ENCODE measurements around the gene SPIC.
A peak's percentile ranks its signal among the peaks of the same experiment; 100 is the strongest.

The SPIC gene

GRCh38 chr12:101441461-101442224 lies 33.5 kb upstream of the SPIC start:
- Histone ChIP-seq H3K27ac (peak overlapping the region; percentile 39; the same call in 1 of the 2 replicates), H3K4me2 (peak overlapping the region; percentile 23; the same call in 1 of the 2 replicates), H4K20me1 (ENCODE audit: insufficient read depth) (no peaks in the 10 kb centered on the region), H3K9ac (no peak overlapping the region), H3K36me3 (ENCODE audit: insufficient read depth) (no peaks in the 10 kb centered on the region), H3K4me1 (ENCODE audit: low read depth, poor library complexity, severe bottlenecking) (peaks cover 13% of the 10 kb centered on the region), H3K79me2 (ENCODE audit: insufficient read depth, low read depth) (no peaks in the 10 kb centered on the region), H2AFZ (ENCODE audit: low read depth) (no peak overlapping the region), H3K27me3 (ENCODE audit: insufficient read depth, low read depth) (no peaks in the 10 kb centered on the region), H3K4me3 (IDR thresholded peaks at IDR 0.05; ENCODE audit: insufficient read depth, low read depth, low read length) (no peak overlapping the region)
- no peak for TF ChIP-seq CTCF (conservative IDR thresholded peaks at IDR 0.05; ENCODE audit: low read depth, low read length)

- Histone ChIP-seq H3K27ac (no peak overlapping the region), H3K36me3 (ENCODE audit: insufficient read depth) (no peaks in the 10 kb centered on the region), H4K20me1 (ENCODE audit: insufficient read depth) (no peaks in the 10 kb centered on the region), H3K4me1 (ENCODE audit: low read depth, poor library complexity, severe bottlenecking) (no peaks in the 10 kb centered on the region), H3K9ac (no peak overlapping the region), H3K4me3 (IDR thresholded peaks at IDR 0.05; ENCODE audit: insufficient read depth, low read depth, low read length) (no peak overlapping the region), H3K4me2 (no peak overlapping the region), H2AFZ (ENCODE audit: low read depth) (no peak overlapping the region), H3K27me3 (ENCODE audit: insufficient read depth, low read depth) (no peaks in the 10 kb centered on the region), H3K79me2 (ENCODE audit: insufficient read depth, low read depth) (no peaks in the 10 kb centered on the region)
- no peak for TF ChIP-seq CTCF (conservative IDR thresholded peaks at IDR 0.05; ENCODE audit: low read depth, low read length)
Observed at GRCh38 chr12:101455685-101456084, 19.5 kb upstream of the SPIC start.

GRCh38 chr12:101459642-101460346 lies 15.3 kb upstream of the SPIC start:
- no peaks in the 10 kb centered on the region for H4K20me1 ChIP-seq (ENCODE audit: insufficient read depth)
- no peaks in the 10 kb centered on the region for H3K27me3 ChIP-seq (ENCODE audit: insufficient read depth, low read depth)
- H2AFZ ChIP-seq (ENCODE audit: low read depth): no peak overlapping the region
- H3K4me3 ChIP-seq (IDR thresholded peaks at IDR 0.05; ENCODE audit: insufficient read depth, low read depth, low read length): no peak overlapping the region
- no peak for TF ChIP-seq CTCF (conservative IDR thresholded peaks at IDR 0.05; ENCODE audit: low read depth, low read length)
- no peak overlapping the region for H3K9ac ChIP-seq
- no peaks in the 10 kb centered on the region for H3K79me2 ChIP-seq (ENCODE audit: insufficient read depth, low read depth)
- no peak overlapping the region for H3K4me2 ChIP-seq
- no peaks in the 10 kb centered on the region for H3K4me1 ChIP-seq (ENCODE audit: low read depth, poor library complexity, severe bottlenecking)
- no peaks in the 10 kb centered on the region for H3K36me3 ChIP-seq (ENCODE audit: insufficient read depth)
- no peak overlapping the region for H3K27ac ChIP-seq

- Histone ChIP-seq H3K9ac (no peak overlapping the region), H3K79me2 (ENCODE audit: insufficient read depth, low read depth) (no peaks in the 10 kb centered on the region), H3K27me3 (ENCODE audit: insufficient read depth, low read depth) (no peaks in the 10 kb centered on the region), H3K4me1 (ENCODE audit: low read depth, poor library complexity, severe bottlenecking) (no peaks in the 10 kb centered on the region), H3K4me2 (no peak overlapping the region), H3K36me3 (ENCODE audit: insufficient read depth) (no peaks in the 10 kb centered on the region), H2AFZ (ENCODE audit: low read depth) (no peak overlapping the region), H4K20me1 (ENCODE audit: insufficient read depth) (no peaks in the 10 kb centered on the region), H3K27ac (no peak overlapping the region), H3K4me3 (IDR thresholded peaks at IDR 0.05; ENCODE audit: insufficient read depth, low read depth, low read length) (no peak overlapping the region)
- TF ChIP-seq CTCF (conservative IDR thresholded peaks at IDR 0.05; ENCODE audit: low read depth, low read length): no peak
Observed at GRCh38 chr12:101468948-101469347, 6.2 kb upstream of the SPIC start.

Data from KMS-11 (cell line).